Right atrium auricular region (tissue), 2 donors: Measurements from ENCODE around the gene FZR1. TPM values are rescaled to one million over a fixed set of nuclear protein-coding genes. Genes with fewer than 3 reads are reported as not detected.
A peak's percentile ranks its signal among the peaks of the same experiment; 100 is the strongest.

Experiments
- DNase-seq: peaks from one replicate; pipeline ENCODE4 v3.0.0-alpha.2; 2019; ENCODE audit warnings: low spot score
- H3K27ac ChIP-seq, 2 donors: fragments of 200-600 bp; sonication (generic); 1 replicate in 1 of 2; 2 replicates in 1 of 2; pipeline ENCODE4 v1.5.1; 2016 to 2019
- H3K27me3 ChIP-seq, 2 donors: fragments of 200-600 bp; sonication (generic); one replicate each; pipeline versions ENCODE4 v1.5.1 to v1.6.0; 2017 to 2019
- H3K36me3 ChIP-seq: fragments of 200-600 bp; sonication (generic); one replicate; pipeline ENCODE4 v1.5.1; 2016
- H3K4me1 ChIP-seq, 2 donors: fragments of 200-600 bp; sonication (generic); one replicate each; pipeline versions ENCODE4 v1.5.1 to v1.6.0; 2017 to 2019
- H3K4me3 ChIP-seq, 2 donors: fragments of 200-600 bp; sonication (generic); 1 replicate in 1 of 2; 2 replicates in 1 of 2; pipeline ENCODE4 v1.5.1; 2017 to 2019; ENCODE audit warnings: mild to moderate bottlenecking in 1 of 2, moderate library complexity in 1 of 2
- H3K9me3 ChIP-seq, 2 donors: fragments of 200-600 bp; sonication (generic); one replicate each; pipeline ENCODE4 v1.5.1; 2019
- total RNA-seq, 2 donors: library from RNA; depleted of rRNA; stranded (reverse); fragments of >200 nt; gene quantifications; one replicate each; pipeline ENCODE4 v1.1.0, GENCODE V29; 2016
- TF ChIP-seq, protein P1 (sequence below), 2 donors: fragments of 200-600 bp; sonication (generic); IDR thresholded peaks; one replicate each; pipeline ENCODE4 v1.5.1; 2019; ENCODE audit warnings: antibody characterized with exemption in 2 of 2

FZR1 gene
- total RNA-seq, 2 donors from 2014 or later, result 20.6 to 21.7 TPM

- Histone ChIP-seq H3K4me3 (no peak overlapping the region), H3K27me3 (no peaks in the 10 kb centered on the region), H3K36me3 (peaks cover 52% of the 10 kb centered on the region), H3K9me3 (no peaks in the 10 kb centered on the region), H3K4me1 (peaks cover 0 to 6% of the 10 kb centered on the region in 2 donors), H3K27ac (no peak overlapping the region)
- TF ChIP-seq, protein P1, sequence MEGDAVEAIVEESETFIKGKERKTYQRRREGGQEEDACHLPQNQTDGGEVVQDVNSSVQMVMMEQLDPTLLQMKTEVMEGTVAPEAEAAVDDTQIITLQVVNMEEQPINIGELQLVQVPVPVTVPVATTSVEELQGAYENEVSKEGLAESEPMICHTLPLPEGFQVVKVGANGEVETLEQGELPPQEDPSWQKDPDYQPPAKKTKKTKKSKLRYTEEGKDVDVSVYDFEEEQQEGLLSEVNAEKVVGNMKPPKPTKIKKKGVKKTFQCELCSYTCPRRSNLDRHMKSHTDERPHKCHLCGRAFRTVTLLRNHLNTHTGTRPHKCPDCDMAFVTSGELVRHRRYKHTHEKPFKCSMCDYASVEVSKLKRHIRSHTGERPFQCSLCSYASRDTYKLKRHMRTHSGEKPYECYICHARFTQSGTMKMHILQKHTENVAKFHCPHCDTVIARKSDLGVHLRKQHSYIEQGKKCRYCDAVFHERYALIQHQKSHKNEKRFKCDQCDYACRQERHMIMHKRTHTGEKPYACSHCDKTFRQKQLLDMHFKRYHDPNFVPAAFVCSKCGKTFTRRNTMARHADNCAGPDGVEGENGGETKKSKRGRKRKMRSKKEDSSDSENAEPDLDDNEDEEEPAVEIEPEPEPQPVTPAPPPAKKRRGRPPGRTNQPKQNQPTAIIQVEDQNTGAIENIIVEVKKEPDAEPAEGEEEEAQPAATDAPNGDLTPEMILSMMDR (IDR thresholded peaks at IDR 0.05), result no peak
- DNase-seq, result no peak
Observed at GRCh38 chr19:3535563-3535965, 29.5 kb downstream of the FZR1 start.

GRCh38 chr19:3535981-3536380, 29.9 kb downstream of the FZR1 start:
- Histone ChIP-seq H3K27me3 (no peaks in the 10 kb centered on the region), H3K4me1 (peaks cover 0 to 6% of the 10 kb centered on the region in 2 donors), H3K36me3 (peaks cover 48% of the 10 kb centered on the region), H3K4me3 (no peak overlapping the region), H3K27ac (no peak overlapping the region), H3K9me3 (no peaks in the 10 kb centered on the region)
- no peak for DNase-seq
- TF ChIP-seq, protein P1 (IDR thresholded peaks at IDR 0.05), result no peak

DNA sequence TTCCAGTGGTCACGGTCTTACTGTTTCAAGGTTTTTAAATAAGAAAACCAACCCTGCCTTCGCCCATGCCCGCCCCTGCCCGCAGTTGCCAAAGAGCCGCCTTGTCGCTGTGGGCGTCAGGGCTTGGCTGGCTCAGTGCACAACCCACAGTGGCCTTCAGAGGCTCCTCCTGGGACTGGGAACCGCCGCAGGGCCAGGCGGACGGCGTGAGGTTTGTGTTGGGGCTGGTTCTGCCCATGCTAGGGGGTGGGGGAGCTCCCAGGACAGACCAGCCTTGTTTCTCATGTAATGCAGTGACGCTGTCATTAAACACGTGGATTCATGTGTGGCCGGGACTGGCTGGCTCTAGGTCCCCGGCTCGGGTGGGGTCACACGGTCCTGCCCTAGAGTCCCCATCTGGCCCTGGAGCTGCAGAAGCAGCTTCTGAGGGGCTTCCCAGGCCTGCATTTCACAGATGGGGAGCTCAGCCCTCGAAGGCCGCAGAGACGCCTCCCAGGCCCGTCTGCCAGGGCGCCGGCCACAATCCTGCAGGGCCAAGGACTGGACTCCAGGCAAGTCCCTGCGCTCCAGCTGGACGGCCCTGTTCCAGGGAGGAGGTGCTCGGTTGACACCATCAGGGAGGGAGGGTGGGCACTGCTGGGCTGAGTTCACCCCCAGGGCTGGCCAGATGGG, 30.5 kb downstream of the FZR1 start:
- Histone ChIP-seq H3K9me3 (no peaks in the 10 kb centered on the region), H3K27ac (peak overlapping the region; percentile 33 to 40), H3K36me3 (peaks cover 42% of the 10 kb centered on the region), H3K4me3 (no peak overlapping the region), H3K27me3 (no peaks in the 10 kb centered on the region), H3K4me1 (peaks cover 0 to 6% of the 10 kb centered on the region in 2 donors)
- DNase-seq, result peak; percentile 65
- TF ChIP-seq, protein P1 (IDR thresholded peaks at IDR 0.05), result no peak

DNA sequence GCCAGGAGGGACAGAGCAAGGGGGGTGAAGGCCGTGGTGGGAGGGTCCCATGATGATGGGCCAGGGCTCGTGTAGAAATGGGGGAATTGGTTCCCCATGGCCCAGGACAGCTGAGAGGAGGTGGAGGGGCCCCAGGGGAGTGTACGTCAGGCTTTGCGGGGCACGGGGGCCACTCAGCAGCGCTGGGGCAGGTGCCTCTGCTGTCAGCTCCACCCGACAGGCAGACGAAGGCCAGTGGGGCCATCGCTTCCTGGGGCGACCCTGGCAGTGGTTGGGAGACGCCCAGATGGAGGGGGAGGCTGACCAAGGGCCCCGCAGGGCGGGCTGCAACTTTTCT, 31.0 kb downstream of the FZR1 start:
- H3K27me3 ChIP-seq, result no peaks in the 10 kb centered on the region
- peak overlapping the region; percentile 33 to 40 for H3K27ac ChIP-seq
- DNase-seq, result no peak
- no peaks in the 10 kb centered on the region for H3K9me3 ChIP-seq
- peaks cover 0 to 6% of the 10 kb centered on the region in 2 donors for H3K4me1 ChIP-seq
- no peak overlapping the region for H3K4me3 ChIP-seq
- peaks cover 37% of the 10 kb centered on the region for H3K36me3 ChIP-seq
- TF ChIP-seq, protein P1 (IDR thresholded peaks at IDR 0.05), result no peak

DNA sequence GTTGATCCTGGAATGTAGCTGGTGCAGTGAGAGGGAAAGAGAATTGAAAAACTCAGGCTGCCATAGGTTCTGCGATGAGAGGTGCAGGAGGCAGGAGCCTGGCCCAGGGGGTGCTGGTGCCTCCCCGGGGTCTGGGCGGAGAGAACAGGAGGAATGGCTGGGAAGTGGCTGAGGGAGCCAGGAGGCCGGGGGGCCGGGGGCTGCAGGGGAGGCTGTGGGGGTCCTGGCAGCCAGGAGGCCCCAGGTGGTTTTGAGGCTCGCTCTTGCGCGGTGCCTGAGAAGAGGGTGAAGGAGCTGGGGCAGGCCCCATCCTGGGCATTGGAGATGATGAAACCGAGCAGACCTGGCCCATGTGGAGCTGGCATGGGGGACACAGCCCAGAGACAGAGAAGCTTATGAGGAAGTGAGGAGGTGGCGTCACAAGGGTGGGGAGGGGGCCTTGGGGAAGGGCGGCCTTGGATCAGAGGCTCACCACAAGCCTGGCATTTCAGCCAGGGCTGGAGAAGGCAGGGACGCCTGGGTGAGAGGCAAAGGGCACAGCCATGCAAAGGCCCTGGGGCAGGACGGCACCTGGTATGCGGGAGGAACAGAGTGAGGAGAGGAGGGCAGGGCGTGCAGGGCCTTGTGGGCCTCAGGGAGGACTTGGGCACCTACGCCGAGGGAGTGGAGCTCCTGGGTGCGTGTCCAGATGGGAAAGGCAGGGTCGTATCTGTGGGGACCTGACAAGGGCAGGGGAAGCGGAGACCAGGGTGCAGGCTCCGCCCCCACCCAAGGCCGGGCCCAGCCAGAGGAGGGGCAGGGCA, 31.5 kb downstream of the FZR1 start:
- Histone ChIP-seq H3K4me1 (peaks cover 0 to 6% of the 10 kb centered on the region in 2 donors), H3K27ac (peak overlapping the region; percentile 33 to 40), H3K9me3 (no peaks in the 10 kb centered on the region), H3K4me3 (no peak overlapping the region), H3K27me3 (no peaks in the 10 kb centered on the region), H3K36me3 (peaks cover 31% of the 10 kb centered on the region)
- TF ChIP-seq, protein P1 (IDR thresholded peaks at IDR 0.05), result no peak
- no peak for DNase-seq
